B cell (primary cell): ENCODE measurements around the gene PTPRE. TPM values are rescaled to one million over a fixed set of nuclear protein-coding genes. Genes with fewer than 3 reads are reported as not detected.

Experiments used
- ATAC-seq: fragments of 200-7000 bp; cut with Tn5 transposase; one replicate; pipeline ENCODE4 v1.10.0; 2021; ENCODE audit warnings: low read depth, mild to moderate bottlenecking, moderate number of reproducible peaks, moderate library complexity
- CTCF ChIA-PET: fragments of 350-600 bp; sonication (Branson Sonifier 250); formaldehyde crosslinking; loops from one replicate; lab custom pipeline; 2021; ENCODE audit warnings: antibody characterized with exemption, inconsistent platforms; lab: Charles Lee
- POLR2A ChIA-PET: fragments of 350-600 bp; sonication (Branson Sonifier 250); formaldehyde crosslinking; loops from one replicate; lab custom pipeline; 2021; ENCODE audit warnings: antibody characterized with exemption; lab: Charles Lee
- DNase-seq: peaks from one replicate; pipeline ENCODE4 v3.0.0; 2013
- H2AFZ ChIP-seq: 2 replicates; pipeline ENCODE4 v1.6.1; 2012; ENCODE audit warnings: mild to moderate bottlenecking, low read depth, low read length; ENCODE audit not compliant: insufficient read depth, poor library complexity, severe bottlenecking
- H3K27ac ChIP-seq, 2 donors: 1 replicate in 1 of 2; 2 replicates in 1 of 2; pipeline ENCODE4 v1.5.1; 2012 to 2013; ENCODE audit warnings: low read length in 2 of 2, mild to moderate bottlenecking in 2 of 2, moderate library complexity in 1 of 2
- H3K27me3 ChIP-seq, 4 experiments: fragments of 200-600 bp in 1 of 4; sonication (generic) in 1 of 4; replicated peaks in 1 of 4; 1 replicate in 2 of 4; 2 replicates in 2 of 4; pipeline versions ENCODE4 v1.6.1 to v1.7.0; 2013 to 2016; ENCODE audit warnings: low read length in 3 of 4, mild to moderate bottlenecking in 2 of 4, mixed read lengths in 1 of 4, moderate library complexity in 1 of 4; ENCODE audit not compliant: insufficient read depth in 4 of 4, control insufficient read depth in 3 of 4; ENCODE audit errors: control extremely low read depth in 1 of 4
- H3K36me3 ChIP-seq, 2 experiments: replicated peaks in 1 of 2; 1 replicate in 1 of 2; 2 replicates in 1 of 2; pipeline versions ENCODE4 v1.6.1 to v1.7.1; 2013; ENCODE audit warnings: low read length in 1 of 2; ENCODE audit not compliant: insufficient read depth in 2 of 2, control insufficient read depth in 1 of 2; ENCODE audit errors: control extremely low read depth in 1 of 2, extremely low read depth in 1 of 2
- H3K4me1 ChIP-seq, 2 donors: fragments of 200-600 bp in 1 of 2; sonication (generic) in 1 of 2; 1 replicate in 1 of 2; 2 replicates in 1 of 2; pipeline versions ENCODE4 v1.5.1 to v1.6.1; 2013 to 2017; ENCODE audit warnings: low read length in 2 of 2; ENCODE audit not compliant: control insufficient read depth in 2 of 2, insufficient read depth in 2 of 2
- H3K4me2 ChIP-seq: replicated peaks from 2 replicates; pipeline ENCODE3; 2012; ENCODE audit warnings: mild to moderate bottlenecking, low read depth, low read length; ENCODE audit not compliant: poor library complexity, severe bottlenecking
- H3K4me3 ChIP-seq, 5 experiments: fragments of 200-600 bp in 1 of 5; sonication (generic) in 1 of 5; 1 replicate in 3 of 5; 2 replicates in 2 of 5; pipeline versions ENCODE4 v1.5.1 to v1.7.0; 2011 to 2016; ENCODE audit warnings: low read length in 4 of 5, mild to moderate bottlenecking in 4 of 5, low read depth in 2 of 5, control low read depth in 1 of 5, moderate library complexity in 1 of 5; ENCODE audit not compliant: insufficient read depth in 1 of 5; ENCODE audit errors: control extremely low read depth in 1 of 5, extremely low read depth in 1 of 5
- H3K79me2 ChIP-seq: fragments of 200-600 bp; sonication (generic); one replicate; pipeline ENCODE4 v1.6.0; 2016; ENCODE audit warnings: low read length; ENCODE audit not compliant: control insufficient read depth, insufficient read depth
- H3K9ac ChIP-seq: fragments of 200-600 bp; sonication (generic); 2 replicates; pipeline ENCODE4 v1.6.1; 2017; ENCODE audit warnings: mild to moderate bottlenecking, low read length, moderate library complexity
- H3K9me3 ChIP-seq, 3 donors: one replicate each; pipeline versions ENCODE4 v1.6.1 to v1.7.1; 2013; ENCODE audit warnings: low read length in 2 of 3; ENCODE audit not compliant: control insufficient read depth in 2 of 3, insufficient read depth in 1 of 3; ENCODE audit errors: control extremely low read depth in 1 of 3
- H4K20me1 ChIP-seq: 2 replicates; pipeline ENCODE4 v1.6.0; 2012; ENCODE audit warnings: mild to moderate bottlenecking, low read length; ENCODE audit not compliant: insufficient read depth, control insufficient read depth, poor library complexity, severe bottlenecking
- H3K27ac Mint-ChIP-seq: one replicate; pipeline ENCODE4 v1.8.0; 2021; ENCODE audit warnings: mixed read lengths
- H3K27me3 Mint-ChIP-seq: one replicate; pipeline ENCODE4 v1.8.0; 2021; ENCODE audit warnings: mixed read lengths
- H3K4me1 Mint-ChIP-seq: one replicate; pipeline ENCODE4 v1.8.0; 2021; ENCODE audit warnings: mixed read lengths
- H3K4me3 Mint-ChIP-seq: one replicate; pipeline ENCODE4 v1.8.0; 2021; ENCODE audit warnings: mixed read lengths
- H3K9me3 Mint-ChIP-seq: one replicate; pipeline ENCODE4 v1.8.0; 2022; ENCODE audit warnings: mixed read lengths; ENCODE audit not compliant: insufficient read depth
- EZH2 ChIP-seq: IDR thresholded peaks from 2 replicates; pipeline ENCODE4 v1.6.1; 2012; ENCODE audit warnings: borderline replicate concordance, low read depth, mild to moderate bottlenecking, moderate library complexity, low read length; ENCODE audit not compliant: insufficient read depth, poor library complexity, severe bottlenecking
- WGBS: methylation state at CpG from one replicate; pipeline ENCODE4 v1.1.5; 2013; ENCODE audit warnings: missing lambda C conversion rate; ENCODE audit not compliant: insufficient coverage; 5-methylcytosine and 5-hydroxymethylcytosine counted together
- intact Hi-C: fragments of 100-400 bp; cut with micrococcal nuclease; formaldehyde crosslinking; loops from one replicate; pipeline ENCODE4 v1.10.0; 2022
- polyA plus RNA-seq: library from polyadenylated mRNA; depleted of rRNA; stranded (reverse); fragments of >200 nt; gene quantifications from 2 replicates; pipeline ENCODE4 v1.2.3, GENCODE V29; 2012
- total RNA-seq, 2 donors: library from RNA; stranded (reverse); fragments of 120-200 nt in 1 of 2; gene quantifications; 1 replicate in 1 of 2; 2 replicates in 1 of 2; pipeline versions ENCODE4 v1.2.3 to v1.2.4, GENCODE V29; 2013 to 2022
- TF ChIP-seq, protein P1 (sequence below): fragments of 200-600 bp; IDR thresholded peaks from one replicate; pipeline ENCODE4 v1.8.0; 2022; ENCODE audit warnings: antibody characterized with exemption, mild to moderate bottlenecking

Gene PTPRE
- total and polyA plus RNA-seq, 2 donors (not counting 1 experiment from before 2014, with no cell fraction given), result 6.6 to 32.7 TPM

DNA sequence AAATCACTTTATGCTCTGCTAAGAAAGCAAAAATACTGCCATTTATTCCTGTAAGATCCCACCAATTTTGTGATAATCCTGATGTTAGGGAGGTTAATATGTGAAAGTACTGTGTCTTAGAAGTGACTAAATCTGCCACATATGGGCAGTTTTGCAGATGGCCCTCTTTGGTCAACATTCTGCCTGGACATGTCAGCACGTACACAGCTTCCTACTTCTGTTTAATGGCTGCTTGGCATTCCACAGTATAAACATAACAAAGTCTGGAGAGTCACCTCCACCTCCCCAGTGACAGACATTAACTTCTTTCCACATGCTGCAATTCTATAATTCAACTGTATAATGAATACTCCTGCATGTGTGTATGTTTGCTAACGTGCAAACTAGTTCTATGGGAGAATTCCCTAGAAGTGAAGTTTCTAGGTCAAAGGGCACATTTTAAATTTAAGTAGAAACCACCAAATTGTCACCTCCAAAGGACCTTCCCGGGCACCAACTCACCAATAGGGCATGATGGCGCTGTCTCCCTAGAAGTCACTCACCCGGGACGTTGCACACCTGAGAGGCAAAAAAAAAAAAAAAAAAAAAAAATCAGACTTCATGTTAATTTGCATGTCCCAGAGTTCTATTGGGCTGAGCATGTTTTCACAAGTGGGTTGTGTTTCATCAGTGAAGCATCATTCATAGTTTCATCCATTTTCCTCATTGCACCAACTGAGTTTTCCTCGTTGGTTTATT, 180.4 kb downstream of the PTPRE start:
- ChIA-PET CTCF (interaction anchor here (0.9 to 1.5 kb wide), 2 partner anchors 10 to 53 kb away, joined by 3 read pairs; no protein-coding TSS in a partner anchor), POLR2A (no interaction called here)
- ATAC-seq, result no peak
- Histone ChIP-seq H2AFZ (no peak overlapping the region), H3K36me3 (peaks cover 0 to 4% of the 10 kb centered on the region in 2 experiments), H3K4me1 (no peaks in the 10 kb centered on the region), H3K4me2 (no peak overlapping the region), H4K20me1 (no peaks in the 10 kb centered on the region), H3K79me2 (no peaks in the 10 kb centered on the region), H3K9me3 (no peaks in the 10 kb centered on the region), H3K9ac (no peak overlapping the region), H3K27me3 (no peaks in the 10 kb centered on the region), H3K4me3 (no peak overlapping the region), H3K27ac (no peak overlapping the region)
- Mint-ChIP-seq H3K4me1 (no peaks in the 10 kb centered on the region), H3K27me3 (no peaks in the 10 kb centered on the region), H3K27ac (no peak overlapping the region), H3K4me3 (no peak overlapping the region), H3K9me3 (no peaks in the 10 kb centered on the region)
- no peak for DNase-seq
- intact Hi-C loops, result no loop called here
- TF ChIP-seq, protein P1, sequence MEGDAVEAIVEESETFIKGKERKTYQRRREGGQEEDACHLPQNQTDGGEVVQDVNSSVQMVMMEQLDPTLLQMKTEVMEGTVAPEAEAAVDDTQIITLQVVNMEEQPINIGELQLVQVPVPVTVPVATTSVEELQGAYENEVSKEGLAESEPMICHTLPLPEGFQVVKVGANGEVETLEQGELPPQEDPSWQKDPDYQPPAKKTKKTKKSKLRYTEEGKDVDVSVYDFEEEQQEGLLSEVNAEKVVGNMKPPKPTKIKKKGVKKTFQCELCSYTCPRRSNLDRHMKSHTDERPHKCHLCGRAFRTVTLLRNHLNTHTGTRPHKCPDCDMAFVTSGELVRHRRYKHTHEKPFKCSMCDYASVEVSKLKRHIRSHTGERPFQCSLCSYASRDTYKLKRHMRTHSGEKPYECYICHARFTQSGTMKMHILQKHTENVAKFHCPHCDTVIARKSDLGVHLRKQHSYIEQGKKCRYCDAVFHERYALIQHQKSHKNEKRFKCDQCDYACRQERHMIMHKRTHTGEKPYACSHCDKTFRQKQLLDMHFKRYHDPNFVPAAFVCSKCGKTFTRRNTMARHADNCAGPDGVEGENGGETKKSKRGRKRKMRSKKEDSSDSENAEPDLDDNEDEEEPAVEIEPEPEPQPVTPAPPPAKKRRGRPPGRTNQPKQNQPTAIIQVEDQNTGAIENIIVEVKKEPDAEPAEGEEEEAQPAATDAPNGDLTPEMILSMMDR, result no peak
- no peak for TF ChIP-seq EZH2
- 86% methylated on average over 1 of the region's 7 CpGs for WGBS

DNA sequence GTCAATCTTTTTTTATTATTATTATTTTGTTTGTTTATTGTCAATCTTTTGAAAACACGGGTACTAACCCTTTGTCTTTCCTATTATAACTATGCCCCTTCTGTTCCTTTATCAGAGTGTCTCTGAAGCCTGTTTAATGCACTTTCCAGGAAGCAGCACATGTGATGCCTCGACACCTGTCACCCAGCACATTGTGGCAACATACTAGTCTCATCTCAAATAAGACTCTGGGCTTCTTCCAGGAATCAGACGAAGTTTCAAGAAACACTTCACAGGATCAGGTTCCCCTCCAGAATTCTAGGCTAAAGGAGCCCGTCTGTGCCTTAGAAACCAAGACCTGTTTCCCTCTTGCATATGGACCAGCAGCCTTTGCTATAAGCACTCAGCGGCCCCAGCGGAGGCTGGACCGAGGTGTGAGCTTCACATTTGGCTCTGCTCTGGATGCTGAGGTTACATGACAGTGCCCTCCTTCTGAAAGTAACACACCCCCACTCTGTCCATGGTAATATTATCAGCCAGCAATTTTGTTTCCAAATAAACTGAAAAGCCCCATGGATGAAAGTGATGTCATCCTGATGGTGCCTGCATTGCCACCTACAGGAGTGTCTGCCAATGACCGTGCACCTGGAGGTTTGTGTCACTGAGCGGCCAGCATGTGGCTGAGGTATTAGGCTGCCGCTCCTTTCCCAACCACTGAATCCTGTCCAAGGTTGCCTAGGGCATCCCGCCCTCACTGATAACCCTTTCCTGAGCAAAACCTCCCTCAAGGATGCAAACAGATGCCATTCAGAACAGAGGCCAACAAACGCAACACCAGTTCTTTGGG, 181.2 kb downstream of the PTPRE start:
- POLR2A ChIA-PET, result no interaction called here

More for the DNA sequence above, 181.2 kb downstream of the PTPRE start:
- Histone ChIP-seq H3K4me2 (no peak overlapping the region), H3K27ac (no peak overlapping the region), H3K9me3 (no peaks in the 10 kb centered on the region), H3K36me3 (peaks cover 0 to 4% of the 10 kb centered on the region in 2 experiments), H3K4me1 (no peaks in the 10 kb centered on the region), H3K4me3 (no peak overlapping the region), H3K79me2 (no peaks in the 10 kb centered on the region), H2AFZ (no peak overlapping the region), H3K27me3 (no peaks in the 10 kb centered on the region), H4K20me1 (no peaks in the 10 kb centered on the region), H3K9ac (no peak overlapping the region)
- no peak for TF ChIP-seq EZH2
- TF ChIP-seq, protein P1, result no peak
- H3K27ac Mint-ChIP-seq, result no peak overlapping the region
- H3K9me3 Mint-ChIP-seq, result no peaks in the 10 kb centered on the region
- WGBS, result 73% methylated on average over 9 of the region's 12 CpGs
- no peak for ATAC-seq
- CTCF ChIA-PET, result no interaction called here
- intact Hi-C loops, result no loop called here
- DNase-seq, result no peak
- H3K4me1 Mint-ChIP-seq, result no peaks in the 10 kb centered on the region
- no peak overlapping the region for H3K4me3 Mint-ChIP-seq
- H3K27me3 Mint-ChIP-seq, result no peaks in the 10 kb centered on the region
